ENCODE results near the gene CEP192. TPM values are rescaled to one million over a fixed set of nuclear protein-coding genes. Genes with fewer than 3 reads are reported as not detected.
A peak's percentile ranks its signal among the peaks of the same experiment; 100 is the strongest.

CEP192 gene
- total and polyA plus RNA-seq, 4 donors = 12.7 to 31.4 (median 17.2) TPM

DNA sequence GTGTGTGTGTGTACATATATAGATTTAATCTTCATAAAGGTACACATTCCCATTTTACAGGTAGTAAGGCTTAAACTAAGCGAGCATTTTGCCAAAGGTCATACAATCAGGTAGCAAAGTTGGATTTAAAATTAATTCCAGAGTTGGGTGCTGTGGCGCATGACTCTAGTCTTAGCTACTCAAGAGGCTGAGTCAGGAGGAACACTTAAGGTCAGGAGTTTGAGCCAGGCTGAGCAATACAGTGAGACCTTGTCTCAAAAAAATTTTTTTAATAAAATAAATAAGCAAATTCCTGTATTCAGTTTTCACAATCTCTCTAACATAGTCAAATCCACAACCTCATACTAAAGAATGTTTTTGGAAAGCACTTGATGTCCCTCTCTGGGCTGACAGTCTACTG, 115.9 kb downstream of the CEP192 start:
- Histone ChIP-seq H3K36me3 (ENCODE audit: control insufficient read depth in 1 of 2, insufficient read depth in 2 of 2, low read length in 1 of 2) (peaks cover 2 to 10% of the 10 kb centered on the region in 2 donors), H3K27ac (ENCODE audit: low read depth in 1 of 2, low read length in 2 of 2) (no peak overlapping the region), H3K4me1 (ENCODE audit: control insufficient read depth in 1 of 2, insufficient read depth in 2 of 2, low read length in 2 of 2) (no peaks in the 10 kb centered on the region), H3K4me3 (ENCODE audit: low read length in 2 of 2) (no peak overlapping the region), H3K27me3 (ENCODE audit: control insufficient read depth in 1 of 2, insufficient read depth in 2 of 2, low read length in 1 of 2) (no peaks in the 10 kb centered on the region), H3K9me3 (ENCODE audit: control insufficient read depth, low read length) (no peaks in the 10 kb centered on the region)
- no peak for DNase-seq
- intact Hi-C loops (cut with DNase I) = no loop called here
- no peak for ATAC-seq (ENCODE audit: low FRiP score)
- WGBS, 2 donors = 96 to 99% methylated on average over 2 of the region's 2 CpGs

DNA sequence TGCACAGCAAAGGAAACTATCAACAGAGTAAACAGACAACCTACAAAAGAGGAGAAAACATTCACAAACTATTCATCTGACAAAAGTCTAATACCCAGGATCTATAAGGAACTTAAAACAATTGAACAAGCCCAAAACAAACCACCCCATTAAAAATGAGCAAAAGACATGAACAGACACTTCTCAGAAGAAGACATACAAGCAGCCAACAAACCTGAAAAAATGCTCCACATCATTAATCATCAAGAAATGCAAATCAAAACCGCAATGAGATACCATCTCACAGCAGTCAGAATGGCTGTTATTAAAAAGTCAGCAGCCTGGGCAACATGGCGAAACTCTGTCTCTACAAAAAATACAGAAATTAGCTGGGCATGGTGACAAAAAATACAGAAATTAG, 117.2 kb downstream of the CEP192 start:
- Histone ChIP-seq H3K36me3 (ENCODE audit: control insufficient read depth in 1 of 2, insufficient read depth in 2 of 2, low read length in 1 of 2) (peaks cover 2 to 10% of the 10 kb centered on the region in 2 donors), H3K4me1 (ENCODE audit: control insufficient read depth in 1 of 2, insufficient read depth in 2 of 2, low read length in 2 of 2) (no peaks in the 10 kb centered on the region), H3K4me3 (ENCODE audit: low read length in 2 of 2) (no peak overlapping the region), H3K27me3 (ENCODE audit: control insufficient read depth in 1 of 2, insufficient read depth in 2 of 2, low read length in 1 of 2) (no peaks in the 10 kb centered on the region), H3K27ac (ENCODE audit: low read depth in 1 of 2, low read length in 2 of 2) (no peak overlapping the region), H3K9me3 (ENCODE audit: control insufficient read depth, low read length) (no peaks in the 10 kb centered on the region)
- WGBS, 2 donors = 79 to 98% methylated on average over 2 of the region's 2 CpGs
- ATAC-seq (ENCODE audit: low FRiP score) = no peak
- intact Hi-C loops (cut with DNase I) = no loop called here
- no peak for DNase-seq

DNA sequence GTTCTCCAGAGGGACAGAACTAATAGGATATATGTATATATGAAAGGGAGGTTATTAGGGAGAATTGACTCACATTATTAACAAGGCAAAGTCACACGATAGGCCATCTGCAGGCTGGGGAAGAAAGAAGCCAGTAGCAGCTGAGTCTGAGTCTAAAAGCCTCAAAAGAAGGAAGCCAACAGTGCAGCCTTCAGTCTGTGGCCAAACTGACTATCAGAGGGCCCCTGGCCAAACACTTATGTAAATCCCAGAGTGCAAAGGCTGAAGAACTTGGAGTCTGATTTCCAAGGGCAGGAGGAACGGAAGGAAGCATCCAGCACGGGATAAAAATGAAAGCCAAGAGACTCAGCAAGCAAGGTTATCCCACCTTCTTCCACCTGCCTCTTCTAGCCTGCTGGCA, 119.4 kb downstream of the CEP192 start:
- no peaks in the 10 kb centered on the region for H3K4me1 ChIP-seq (ENCODE audit: control insufficient read depth in 1 of 2, insufficient read depth in 2 of 2, low read length in 2 of 2)
- DNase-seq (no peak), ATAC-seq (ENCODE audit: low FRiP score) (no peak)

DNA sequence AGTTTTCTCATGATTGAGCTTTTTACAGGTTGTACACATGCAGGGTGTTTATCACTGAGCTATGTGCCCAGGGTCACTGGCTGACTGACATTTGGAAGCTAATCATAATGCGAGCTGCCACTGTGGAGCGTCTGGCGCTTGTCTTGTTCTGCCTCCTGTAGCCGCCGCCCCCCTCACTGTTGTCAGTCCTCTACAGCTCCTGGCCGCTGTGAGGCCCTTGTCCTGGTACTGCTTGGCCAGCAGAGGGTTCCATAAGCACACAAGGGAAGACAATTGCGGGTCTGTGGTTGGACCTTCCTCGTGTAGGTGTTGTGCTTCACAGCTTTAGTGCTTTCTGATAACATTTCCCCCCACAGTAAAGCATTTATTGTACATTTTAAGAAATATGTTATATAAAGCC, 121.8 kb downstream of the CEP192 start:
- H3K9me3 ChIP-seq (ENCODE audit: control insufficient read depth, low read length) = no peaks in the 10 kb centered on the region
- intact Hi-C loops (cut with DNase I) = no loop called here
- H3K27me3 ChIP-seq (ENCODE audit: control insufficient read depth in 1 of 2, insufficient read depth in 2 of 2, low read length in 1 of 2) = no peaks in the 10 kb centered on the region
- no peak overlapping the region for H3K4me3 ChIP-seq (ENCODE audit: low read length in 2 of 2)
- WGBS, 2 donors = 21 to 39% methylated on average over 8 of the region's 8 CpGs
- DNase-seq (no peak), ATAC-seq (ENCODE audit: low FRiP score) (no peak)
- H3K36me3 ChIP-seq (ENCODE audit: control insufficient read depth in 1 of 2, insufficient read depth in 2 of 2, low read length in 1 of 2) = peaks cover 0 to 3% of the 10 kb centered on the region in 2 donors
- no peaks in the 10 kb centered on the region for H3K4me1 ChIP-seq (ENCODE audit: control insufficient read depth in 1 of 2, insufficient read depth in 2 of 2, low read length in 2 of 2)
- no peak overlapping the region for H3K27ac ChIP-seq (ENCODE audit: low read depth in 1 of 2, low read length in 2 of 2)

More for the DNA sequence above, 119.4 kb downstream of the CEP192 start:
- Histone ChIP-seq H3K27me3 (ENCODE audit: control insufficient read depth in 1 of 2, insufficient read depth in 2 of 2, low read length in 1 of 2) (no peaks in the 10 kb centered on the region), H3K36me3 (ENCODE audit: control insufficient read depth in 1 of 2, insufficient read depth in 2 of 2, low read length in 1 of 2) (peaks cover 0 to 4% of the 10 kb centered on the region in 2 donors), H3K9me3 (ENCODE audit: control insufficient read depth, low read length) (no peaks in the 10 kb centered on the region), H3K4me3 (ENCODE audit: low read length in 2 of 2) (no peak overlapping the region), H3K27ac (ENCODE audit: low read depth in 1 of 2, low read length in 2 of 2) (no peak overlapping the region)
- intact Hi-C loops (cut with DNase I) = no loop called here
- WGBS, 2 donors = 65 to 89% methylated on average over 3 of the region's 3 CpGs

DNA sequence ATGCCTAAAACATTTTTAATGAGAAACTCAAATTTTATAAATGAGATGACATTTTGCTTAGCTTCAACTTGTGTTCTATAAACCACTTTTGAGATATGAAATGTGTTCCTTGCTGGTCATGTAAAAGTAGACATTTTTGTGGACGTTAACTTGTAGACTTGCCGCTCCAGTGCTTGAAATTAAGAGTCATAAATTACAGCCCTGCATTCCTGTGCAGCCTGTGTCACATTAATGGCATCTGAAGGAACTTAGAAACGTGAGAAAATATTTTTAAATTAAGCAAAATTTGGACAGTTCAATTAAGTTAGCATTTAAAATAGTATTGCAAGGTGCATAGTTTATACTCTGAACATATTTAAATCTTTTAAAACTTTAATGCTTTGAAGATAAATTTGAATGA, 129.1 kb downstream of the CEP192 start:
- Histone ChIP-seq H3K36me3 (ENCODE audit: control insufficient read depth in 1 of 2, insufficient read depth in 2 of 2, low read length in 1 of 2) (peaks cover 0 to 3% of the 10 kb centered on the region in 2 donors), H3K4me3 (ENCODE audit: low read length in 2 of 2) (no peak overlapping the region), H3K27me3 (ENCODE audit: control insufficient read depth in 1 of 2, insufficient read depth in 2 of 2, low read length in 1 of 2) (no peaks in the 10 kb centered on the region), H3K4me1 (ENCODE audit: control insufficient read depth in 1 of 2, insufficient read depth in 2 of 2, low read length in 2 of 2) (peaks cover 0 to 1% of the 10 kb centered on the region in 2 donors), H3K9me3 (ENCODE audit: control insufficient read depth, low read length) (no peaks in the 10 kb centered on the region), H3K27ac (ENCODE audit: low read depth in 1 of 2, low read length in 2 of 2) (no peak overlapping the region)
- ATAC-seq (ENCODE audit: low FRiP score) (no peak), DNase-seq (no peak)
- intact Hi-C loops (cut with DNase I) = no loop called here
- WGBS, 2 donors = 21 to 28% methylated on average over 3 of the region's 3 CpGs

DNA sequence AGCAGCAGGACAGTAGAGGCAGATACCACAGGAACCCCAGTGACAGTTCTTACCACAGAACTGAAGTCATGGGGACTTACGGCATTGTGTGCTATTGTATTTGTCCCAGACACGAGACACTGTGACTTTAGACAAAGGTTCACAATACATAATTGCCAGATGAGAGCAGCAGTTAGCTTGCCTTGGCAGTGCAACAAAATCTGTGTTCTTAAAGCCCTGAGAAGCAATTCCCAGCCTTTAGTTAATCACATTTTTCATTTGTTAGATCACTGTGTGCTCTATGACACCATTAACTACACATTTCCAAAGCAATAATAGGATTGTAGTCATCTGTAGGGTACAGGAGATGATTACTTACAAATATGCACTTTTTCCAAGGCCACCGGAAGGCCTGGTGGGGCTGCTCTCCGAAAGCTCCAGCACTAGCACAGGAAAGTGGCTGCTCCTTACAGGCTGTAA, 129.8 kb downstream of the CEP192 start:
- Histone ChIP-seq H3K36me3 (ENCODE audit: control insufficient read depth in 1 of 2, insufficient read depth in 2 of 2, low read length in 1 of 2) (peaks cover 0 to 3% of the 10 kb centered on the region in 2 donors), H3K9me3 (ENCODE audit: control insufficient read depth, low read length) (no peaks in the 10 kb centered on the region), H3K27me3 (ENCODE audit: control insufficient read depth in 1 of 2, insufficient read depth in 2 of 2, low read length in 1 of 2) (no peaks in the 10 kb centered on the region), H3K4me1 (ENCODE audit: control insufficient read depth in 1 of 2, insufficient read depth in 2 of 2, low read length in 2 of 2) (peaks cover 0 to 1% of the 10 kb centered on the region in 2 donors), H3K4me3 (ENCODE audit: low read length in 2 of 2) (no peak overlapping the region), H3K27ac (ENCODE audit: low read depth in 1 of 2, low read length in 2 of 2) (no peak overlapping the region)
- 4 to 7% methylated on average over 4 of the region's 4 CpGs for WGBS, 2 donors
- no peak for DNase-seq
- ATAC-seq (ENCODE audit: low FRiP score) = no peak
- intact Hi-C loops (cut with DNase I) = no loop called here

DNA sequence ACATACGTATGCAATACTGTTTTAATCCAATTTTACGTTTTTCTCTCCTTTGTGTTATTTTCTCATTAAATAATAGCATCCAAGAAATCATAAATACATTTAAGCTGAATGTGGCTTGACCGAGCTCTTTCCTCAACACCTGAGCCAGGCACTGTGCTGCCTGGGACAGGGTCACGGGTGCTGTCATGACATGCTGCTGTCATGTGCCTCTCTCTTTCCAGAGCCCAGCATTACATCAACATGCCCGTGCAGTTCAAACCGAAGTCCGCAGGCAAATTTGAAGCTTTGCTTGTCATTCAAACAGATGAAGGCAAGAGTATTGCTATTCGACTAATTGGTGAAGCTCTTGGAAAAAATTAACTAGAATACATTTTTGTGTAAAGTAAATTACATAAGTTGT, 133.2 kb downstream of the CEP192 start:
- intact Hi-C loops (cut with DNase I) = no loop called here
- ATAC-seq (ENCODE audit: low FRiP score) (no peak), DNase-seq (no peak)
- 89 to 94% methylated on average over 8 of the region's 8 CpGs for WGBS, 2 donors
- Histone ChIP-seq H3K4me1 (ENCODE audit: control insufficient read depth in 1 of 2, insufficient read depth in 2 of 2, low read length in 2 of 2) (peaks cover 0 to 1% of the 10 kb centered on the region in 2 donors), H3K27ac (ENCODE audit: low read depth in 1 of 2, low read length in 2 of 2) (no peak overlapping the region), H3K27me3 (ENCODE audit: control insufficient read depth in 1 of 2, insufficient read depth in 2 of 2, low read length in 1 of 2) (no peaks in the 10 kb centered on the region), H3K36me3 (ENCODE audit: control insufficient read depth in 1 of 2, insufficient read depth in 2 of 2, low read length in 1 of 2) (no peaks in the 10 kb centered on the region), H3K9me3 (ENCODE audit: control insufficient read depth, low read length) (no peaks in the 10 kb centered on the region), H3K4me3 (ENCODE audit: low read length in 2 of 2) (no peak overlapping the region)

DNA sequence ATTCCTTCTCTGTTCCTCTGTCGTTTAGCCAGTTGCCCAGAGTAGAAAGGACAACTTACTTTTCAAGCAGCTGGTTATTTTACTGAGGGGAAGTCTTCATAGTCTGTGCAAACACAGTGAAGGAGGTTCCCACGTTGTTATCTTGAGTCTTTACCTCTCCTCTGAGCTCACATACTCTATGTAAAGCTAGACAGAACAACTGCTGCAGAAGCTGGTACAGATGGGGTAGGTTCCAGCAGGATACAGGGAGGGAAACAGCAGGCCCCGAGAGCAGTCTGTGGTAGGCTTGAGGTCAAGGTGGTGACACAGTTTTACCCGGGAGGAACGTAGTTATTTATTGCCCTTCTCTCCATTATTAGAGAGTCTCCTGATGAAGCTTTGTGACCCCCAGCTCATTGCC, 134.0 kb downstream of the CEP192 start:
- 24 to 33% methylated on average over 5 of the region's 5 CpGs for WGBS, 2 donors
- H3K36me3 ChIP-seq (ENCODE audit: control insufficient read depth in 1 of 2, insufficient read depth in 2 of 2, low read length in 1 of 2) = no peaks in the 10 kb centered on the region
- intact Hi-C loops (cut with DNase I) = no loop called here
- H3K4me1 ChIP-seq (ENCODE audit: control insufficient read depth in 1 of 2, insufficient read depth in 2 of 2, low read length in 2 of 2) = peaks cover 0 to 1% of the 10 kb centered on the region in 2 donors
- H3K9me3 ChIP-seq (ENCODE audit: control insufficient read depth, low read length) = no peaks in the 10 kb centered on the region
- H3K27me3 ChIP-seq (ENCODE audit: control insufficient read depth in 1 of 2, insufficient read depth in 2 of 2, low read length in 1 of 2) = no peaks in the 10 kb centered on the region
- DNase-seq (no peak), ATAC-seq (ENCODE audit: low FRiP score) (no peak)
- no peak overlapping the region for H3K27ac ChIP-seq (ENCODE audit: low read depth in 1 of 2, low read length in 2 of 2)
- no peak overlapping the region for H3K4me3 ChIP-seq (ENCODE audit: low read length in 2 of 2)

DNA sequence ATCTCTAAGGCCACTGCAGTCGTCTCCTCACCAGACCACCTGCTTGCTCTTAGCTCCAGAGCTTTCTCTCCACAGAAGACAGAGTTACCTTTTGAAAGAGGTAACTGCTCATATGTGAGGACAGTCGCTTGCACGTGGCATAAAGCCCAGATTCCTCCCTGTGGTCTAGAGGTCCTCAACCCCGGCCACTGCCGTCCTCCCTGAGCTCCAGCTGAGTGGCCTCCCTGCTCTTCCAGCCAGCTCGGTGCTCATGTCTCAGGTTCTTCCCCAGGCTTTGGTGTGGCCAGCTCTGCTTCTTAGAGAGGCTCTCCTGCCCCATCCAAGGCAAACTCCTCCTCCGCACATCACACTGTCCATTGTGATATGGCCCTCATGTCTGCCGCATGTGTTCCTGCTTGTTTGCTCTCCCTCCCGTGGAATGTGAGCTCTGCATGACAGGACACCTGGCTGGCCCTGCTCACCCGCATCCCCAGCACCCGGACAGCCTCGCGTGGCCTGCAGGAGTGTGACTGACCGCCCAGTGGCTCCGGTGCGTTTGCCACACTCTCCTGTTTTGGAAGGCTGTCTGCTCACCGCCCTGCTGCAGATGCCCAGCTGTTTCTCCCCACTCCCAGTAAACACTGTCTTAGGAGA, 135.9 kb downstream of the CEP192 start:
- H3K4me3 ChIP-seq (ENCODE audit: low read length in 2 of 2) = no peak overlapping the region
- H3K36me3 ChIP-seq (ENCODE audit: control insufficient read depth in 1 of 2, insufficient read depth in 2 of 2, low read length in 1 of 2) = no peaks in the 10 kb centered on the region
- no peaks in the 10 kb centered on the region for H3K4me1 ChIP-seq (ENCODE audit: control insufficient read depth in 1 of 2, insufficient read depth in 2 of 2, low read length in 2 of 2)
- ATAC-seq (ENCODE audit: low FRiP score) (peak; percentile 37), DNase-seq (no peak)
- WGBS, 2 donors = 92 to 94% methylated on average over 17 of the region's 17 CpGs
- intact Hi-C loops (cut with DNase I) = no loop called here
- H3K9me3 ChIP-seq (ENCODE audit: control insufficient read depth, low read length) = no peaks in the 10 kb centered on the region
- no peak overlapping the region for H3K27ac ChIP-seq (ENCODE audit: low read depth in 1 of 2, low read length in 2 of 2)
- no peaks in the 10 kb centered on the region for H3K27me3 ChIP-seq (ENCODE audit: control insufficient read depth in 1 of 2, insufficient read depth in 2 of 2, low read length in 1 of 2)
